AG10803 (cell line): ENCODE data around the gene CCNYL1.

ENCODE experiments used
- DNase-seq: peaks from one replicate; pipeline ENCODE4 v3.0.0; 2010; ENCODE audit warnings: low read depth
- H3K4me3 ChIP-seq: 2 replicates; pipeline ENCODE4 v1.5.1; 2011; ENCODE audit warnings: mild to moderate bottlenecking, low read length, control low read depth
- CTCF ChIP-seq: conservative IDR thresholded peaks from 2 replicates; pipeline ENCODE4 v1.5.1; 2011; ENCODE audit warnings: mild to moderate bottlenecking, low read length, control low read depth, inconsistent platforms

The CCNYL1 gene

GRCh38 chr2:207725873-207726578 lies 14.6 kb downstream of the CCNYL1 start:
- no peak for DNase-seq
- no peak for TF ChIP-seq CTCF
- no peak overlapping the region for H3K4me3 ChIP-seq

GRCh38 chr2:207727261-207727660 lies 15.8 kb downstream of the CCNYL1 start:
- H3K4me3 ChIP-seq: no peak overlapping the region
- TF ChIP-seq CTCF: no peak
- peak; percentile 65 for DNase-seq

GRCh38 chr2:207729465-207729998 lies 18.1 kb downstream of the CCNYL1 start:
- H3K4me3 ChIP-seq: no peak overlapping the region
- TF ChIP-seq CTCF: no peak
- DNase-seq: no peak

GRCh38 chr2:207731138-207731537 lies 19.7 kb downstream of the CCNYL1 start:
- no peak for DNase-seq
- no peak for TF ChIP-seq CTCF
- H3K4me3 ChIP-seq: no peak overlapping the region

GRCh38 chr2:207733597-207734240 lies 22.3 kb downstream of the CCNYL1 start:
- no peak for TF ChIP-seq CTCF
- no peak overlapping the region for H3K4me3 ChIP-seq
- no peak for DNase-seq

- TF ChIP-seq CTCF: peak; percentile 70
- peak; percentile 54 for DNase-seq
- no peak overlapping the region for H3K4me3 ChIP-seq
Observed at GRCh38 chr2:207734264-207734635, 22.8 kb downstream of the CCNYL1 start.
